IMR-90 (cell line): ENCODE measurements around the gene PTPN23. TPM values are rescaled to one million over a fixed set of nuclear protein-coding genes. Genes with fewer than 3 reads are reported as not detected.

Experiments used
- ATAC-seq: fragments of 200-7000 bp; cut with Tn5 transposase; 2 replicates; pipeline ENCODE4 v1.9.1; 2020; ENCODE audit warnings: low read depth, mild to moderate bottlenecking, moderate library complexity
- BruUV-seq: library from RNA; stranded (reverse); fragments of 400-500 nt; replicated peaks from 2 replicates; lab custom pipeline; 2021; lab: Mats Ljungman, UMichigan
- CTCF ChIA-PET: fragments of 300-600 bp; formaldehyde crosslinking; extraction: SDS; loops from one replicate; lab custom pipeline; 2021; ENCODE audit warnings: antibody characterized with exemption; lab: Yijun Ruan, JAX
- POLR2A ChIA-PET: fragments of 300-600 bp; sonication (Branson Sonifier 250); formaldehyde crosslinking; loops from one replicate; lab custom pipeline; 2022; ENCODE audit warnings: antibody characterized with exemption; ENCODE audit not compliant: unreplicated experiment; lab: Charles Lee
- DNase-seq: peaks from one replicate; pipeline ENCODE4 v3.0.0; 2013
- H2AFZ ChIP-seq: replicated peaks from 2 replicates; pipeline ENCODE3; 2013; ENCODE audit warnings: low read length, mild to moderate bottlenecking; ENCODE audit not compliant: poor library complexity
- H2AK5ac ChIP-seq: 2 replicates; pipeline ENCODE4 v1.6.1; 2013; ENCODE audit warnings: low read depth, low read length, inconsistent platforms
- H2AK9ac ChIP-seq: replicated peaks from 2 replicates; pipeline ENCODE3; 2013; ENCODE audit warnings: mild to moderate bottlenecking, low read depth, low read length, moderate library complexity; ENCODE audit not compliant: poor library complexity
- H2BK120ac ChIP-seq: 2 replicates; pipeline ENCODE4 v1.6.1; 2013; ENCODE audit warnings: low read depth, low read length, inconsistent platforms
- H2BK15ac ChIP-seq: 3 replicates; pipeline ENCODE4 v1.6.1; 2013; ENCODE audit warnings: low read depth, low read length, inconsistent platforms
- H2BK20ac ChIP-seq: 2 replicates; pipeline ENCODE4 v1.6.1; 2013; ENCODE audit warnings: low read depth, mild to moderate bottlenecking, inconsistent platforms, low read length, moderate library complexity
- H2BK5ac ChIP-seq: 2 replicates; pipeline ENCODE4 v1.6.1; 2013; ENCODE audit warnings: mild to moderate bottlenecking, low read depth, low read length, inconsistent platforms; ENCODE audit not compliant: poor library complexity, severe bottlenecking
- H3K14ac ChIP-seq: replicated peaks from 2 replicates; pipeline ENCODE4 v1.6.1; 2013; ENCODE audit warnings: low read depth, low read length, inconsistent platforms
- H3K18ac ChIP-seq: 2 replicates; pipeline ENCODE4 v1.6.1; 2013; ENCODE audit warnings: low read depth, low read length, control low read depth
- H3K23ac ChIP-seq: 2 replicates; pipeline ENCODE4 v1.6.1; 2013; ENCODE audit warnings: low read depth, low read length, inconsistent platforms
- H3K27ac ChIP-seq: 2 replicates; pipeline ENCODE4 v1.5.1; 2013; ENCODE audit warnings: mild to moderate bottlenecking, control low read depth, low read length; ENCODE audit not compliant: insufficient read depth
- H3K27me3 ChIP-seq: 2 replicates; pipeline ENCODE4 v1.6.1; 2013; ENCODE audit warnings: low read length; ENCODE audit not compliant: control insufficient read depth, insufficient read depth
- H3K36me3 ChIP-seq: 2 replicates; pipeline ENCODE4 v1.6.1; 2013; ENCODE audit warnings: low read length, mixed read lengths; ENCODE audit not compliant: control insufficient read depth, insufficient read depth
- H3K4ac ChIP-seq: 2 replicates; pipeline ENCODE4 v1.6.1; 2013; ENCODE audit warnings: low read depth, low read length, inconsistent platforms
- H3K4me1 ChIP-seq: 2 replicates; pipeline ENCODE4 v1.6.1; 2013; ENCODE audit warnings: low read length, mixed read lengths; ENCODE audit not compliant: control insufficient read depth, insufficient read depth
- H3K4me2 ChIP-seq: 2 replicates; pipeline ENCODE4 v1.6.1; 2013; ENCODE audit warnings: low read depth, mild to moderate bottlenecking, control low read depth, low read length, moderate library complexity
- H3K4me3 ChIP-seq: 2 replicates; pipeline ENCODE4 v1.5.1; 2013; ENCODE audit warnings: low read depth, mild to moderate bottlenecking, control low read depth, low read length, moderate library complexity; ENCODE audit not compliant: insufficient read depth
- H3K56ac ChIP-seq: 2 replicates; pipeline ENCODE4 v1.6.1; 2013; ENCODE audit warnings: low read length, inconsistent platforms; ENCODE audit not compliant: insufficient read depth; ENCODE audit errors: extremely low read depth
- H3K79me1 ChIP-seq, 2 experiments: 2 replicates each; pipeline ENCODE4 v1.6.1; 2013; ENCODE audit warnings: low read length in 2 of 2, inconsistent platforms in 1 of 2, low read depth in 1 of 2
- H3K9ac ChIP-seq: 2 replicates; pipeline ENCODE4 v1.6.1; 2013; ENCODE audit warnings: low read depth, low read length, control low read depth
- H3K9me1 ChIP-seq: 2 replicates; pipeline ENCODE4 v1.6.1; 2013; ENCODE audit warnings: low read length, inconsistent platforms; ENCODE audit not compliant: insufficient read depth
- H3K9me3 ChIP-seq: 2 replicates; pipeline ENCODE4 v1.6.1; 2013; ENCODE audit warnings: low read length; ENCODE audit not compliant: control insufficient read depth, insufficient read depth
- H4K20me1 ChIP-seq: 2 replicates; pipeline ENCODE4 v1.6.1; 2013; ENCODE audit warnings: low read length, inconsistent platforms; ENCODE audit not compliant: insufficient read depth
- H4K5ac ChIP-seq: 2 replicates; pipeline ENCODE4 v1.6.1; 2013; ENCODE audit warnings: mild to moderate bottlenecking, low read depth, low read length, control low read depth
- H4K8ac ChIP-seq, 2 experiments: 2 replicates each; pipeline ENCODE4 v1.6.1; 2013; ENCODE audit warnings: low read depth in 2 of 2, low read length in 2 of 2, control low read depth in 1 of 2, inconsistent platforms in 1 of 2
- H4K91ac ChIP-seq: 2 replicates; pipeline ENCODE4 v1.6.1; 2013; ENCODE audit warnings: low read depth, low read length, inconsistent platforms; ENCODE audit not compliant: insufficient read depth
- BHLHE40 ChIP-seq: fragments of 150-350 bp; IDR thresholded peaks from 2 replicates; pipeline ENCODE4 v1.6.1; 2016; ENCODE audit warnings: mild to moderate bottlenecking, low read depth, low read length
- CEBPB ChIP-seq: IDR thresholded peaks from 2 replicates; pipeline ENCODE4 v1.6.1; 2012; ENCODE audit warnings: low read depth, low read length, improper control_type of control experiment
- CHD1 ChIP-seq: IDR thresholded peaks from 2 replicates; pipeline ENCODE4 v1.6.1; 2012; ENCODE audit warnings: low read depth, low read length, improper control_type of control experiment
- FOS ChIP-seq: fragments of 150-350 bp; IDR thresholded peaks from 2 replicates; pipeline ENCODE4 v1.6.1; 2016; ENCODE audit warnings: low read depth, low read length
- MAFK ChIP-seq: IDR thresholded peaks from 2 replicates; pipeline ENCODE4 v1.6.1; 2012; ENCODE audit warnings: low read depth, low read length, improper control_type of control experiment
- MAZ ChIP-seq: IDR thresholded peaks from 2 replicates; pipeline ENCODE4 v1.6.1; 2012; ENCODE audit warnings: low read depth, mild to moderate bottlenecking, low read length, improper control_type of control experiment, moderate library complexity, borderline replicate concordance
- MXI1 ChIP-seq: IDR thresholded peaks from 2 replicates; pipeline ENCODE4 v1.6.1; 2012; ENCODE audit warnings: low read depth, mild to moderate bottlenecking, low read length, moderate library complexity, borderline replicate concordance
- NFE2L2 ChIP-seq: fragments of 150-350 bp; IDR thresholded peaks from 2 replicates; pipeline ENCODE4 v1.6.1; 2016; ENCODE audit warnings: low read depth, mild to moderate bottlenecking, low read length
- POLR2A ChIP-seq: IDR thresholded peaks from 2 replicates; pipeline ENCODE4 v1.6.1; 2012; ENCODE audit warnings: mild to moderate bottlenecking, low read depth, low read length
- RAD21 ChIP-seq: IDR thresholded peaks from 2 replicates; pipeline ENCODE4 v1.6.1; 2012; ENCODE audit warnings: low read length, improper control_type of control experiment
- RCOR1 ChIP-seq: IDR thresholded peaks from 2 replicates; pipeline ENCODE4 v1.6.1; 2012; ENCODE audit warnings: mild to moderate bottlenecking, low read length, improper control_type of control experiment; ENCODE audit not compliant: insufficient replicate concordance
- RFX5 ChIP-seq: IDR thresholded peaks from 2 replicates; pipeline ENCODE4 v1.8.0; 2012; ENCODE audit warnings: low read depth, mild to moderate bottlenecking, low read length, moderate library complexity
- SMC3 ChIP-seq: fragments of 150-350 bp; IDR thresholded peaks from 2 replicates; pipeline ENCODE4 v1.6.1; 2016; ENCODE audit warnings: low read depth, mild to moderate bottlenecking, antibody characterized with exemption, low read length, moderate library complexity
- WGBS, 2 experiments: methylation state at CpG; one replicate each; pipeline versions ENCODE4 v1.1.5 to v1.1.7; 2013; ENCODE audit warnings: missing lambda C conversion rate in 2 of 2; ENCODE audit not compliant: insufficient read length in 1 of 2; ENCODE audit errors: extremely low coverage in 2 of 2; 5-methylcytosine and 5-hydroxymethylcytosine counted together
- dilution Hi-C: fragments of 300-500 bp; cut with HindIII; formaldehyde crosslinking; loops from one replicate; pipeline ENCODE4 v1.14.3; 2018; ENCODE audit warnings: low sequenced_read_pairs; ENCODE audit not compliant: unreplicated experiment
- in situ Hi-C: fragments of 300-500 bp; cut with MboI; formaldehyde crosslinking; loops from 3 replicates; pipeline ENCODE4 v1.14.3; 2019; ENCODE audit warnings: low sequenced_read_pairs, inconsistent platforms, mixed read lengths
- intact Hi-C: fragments of 100-400 bp; cut with micrococcal nuclease; formaldehyde crosslinking; loops from 2 replicates; pipeline ENCODE4 v1.10.0; 2022
- polyA plus RNA-seq, 3 experiments: library from polyadenylated mRNA; depleted of rRNA; stranded (reverse); fragments of >200 nt; gene quantifications; 2 replicates each; pipeline ENCODE4 v1.2.3, GENCODE V29; 2012; ENCODE audit warnings: low replicate concordance in 1 of 3
- total RNA-seq: library from RNA; depleted of rRNA; stranded (reverse); fragments of >200 nt; gene quantifications from 2 replicates; pipeline ENCODE4 v1.2.3, GENCODE V29; 2012
- TF ChIP-seq, protein P1 (sequence below): fragments of 150-350 bp; IDR thresholded peaks from 2 replicates; pipeline ENCODE4 v1.6.1; 2017; ENCODE audit warnings: mild to moderate bottlenecking, antibody characterized with exemption, low read length, low read depth
- TF ChIP-seq, protein P2 (sequence below): conservative IDR thresholded peaks from 2 replicates; pipeline ENCODE4 v1.5.1; 2012; ENCODE audit warnings: mild to moderate bottlenecking, low read depth, low read length, improper control_type of control experiment
- TF ChIP-seq, protein P3 (sequence below): fragments of 150-350 bp; IDR thresholded peaks from 2 replicates; pipeline ENCODE4 v1.6.1; 2016; ENCODE audit warnings: low read depth, mild to moderate bottlenecking, low read length, moderate library complexity, borderline replicate concordance

Gene PTPN23
- total and polyA plus RNA-seq, 2 of the 4 experiments (the other 2 are of a cell fraction): 4.5 to 15.1 TPM

DNA sequence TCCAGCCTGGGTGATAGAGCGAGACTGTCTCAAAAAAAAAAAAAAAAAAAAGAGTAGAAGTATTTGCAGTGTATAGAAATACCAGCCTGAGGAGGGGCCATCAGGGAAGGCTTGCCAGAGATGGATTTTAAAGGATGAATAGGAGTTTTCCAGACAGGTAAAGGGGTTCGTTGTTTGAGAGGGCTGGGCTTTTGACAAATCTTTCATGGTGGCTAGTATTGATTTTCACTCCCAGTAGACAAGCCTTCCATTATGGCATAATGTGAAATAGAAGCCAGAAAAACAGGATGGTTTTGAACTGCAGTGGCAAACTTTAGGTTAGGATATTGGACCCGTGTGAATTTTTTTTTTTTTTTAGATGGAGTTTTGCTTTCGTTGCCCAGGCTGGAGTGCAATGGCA lies 3.6 kb downstream of the PTPN23 start:
- no peak overlapping the region for H2BK15ac ChIP-seq
- no peak overlapping the region for H3K14ac ChIP-seq
- H3K18ac ChIP-seq: no peak overlapping the region
- H3K9me3 ChIP-seq: no peaks in the 10 kb centered on the region
- in situ Hi-C loops: no loop called here
- no peak overlapping the region for H2BK20ac ChIP-seq
- H2BK5ac ChIP-seq: no peak overlapping the region
- TF ChIP-seq MAFK: no peak
- TF ChIP-seq BHLHE40: no peak
- no peak for TF ChIP-seq MXI1
- TF ChIP-seq CHD1: no peak
- TF ChIP-seq FOS: no peak
- TF ChIP-seq CEBPB: no peak
- TF ChIP-seq RCOR1: no peak
- no peak for TF ChIP-seq MAZ
- no peak for TF ChIP-seq POLR2A
- TF ChIP-seq, protein P1, sequence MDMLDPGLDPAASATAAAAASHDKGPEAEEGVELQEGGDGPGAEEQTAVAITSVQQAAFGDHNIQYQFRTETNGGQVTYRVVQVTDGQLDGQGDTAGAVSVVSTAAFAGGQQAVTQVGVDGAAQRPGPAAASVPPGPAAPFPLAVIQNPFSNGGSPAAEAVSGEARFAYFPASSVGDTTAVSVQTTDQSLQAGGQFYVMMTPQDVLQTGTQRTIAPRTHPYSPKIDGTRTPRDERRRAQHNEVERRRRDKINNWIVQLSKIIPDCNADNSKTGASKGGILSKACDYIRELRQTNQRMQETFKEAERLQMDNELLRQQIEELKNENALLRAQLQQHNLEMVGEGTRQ: no peak
- TF ChIP-seq RAD21: no peak
- no peak for TF ChIP-seq SMC3
- TF ChIP-seq, protein P2, sequence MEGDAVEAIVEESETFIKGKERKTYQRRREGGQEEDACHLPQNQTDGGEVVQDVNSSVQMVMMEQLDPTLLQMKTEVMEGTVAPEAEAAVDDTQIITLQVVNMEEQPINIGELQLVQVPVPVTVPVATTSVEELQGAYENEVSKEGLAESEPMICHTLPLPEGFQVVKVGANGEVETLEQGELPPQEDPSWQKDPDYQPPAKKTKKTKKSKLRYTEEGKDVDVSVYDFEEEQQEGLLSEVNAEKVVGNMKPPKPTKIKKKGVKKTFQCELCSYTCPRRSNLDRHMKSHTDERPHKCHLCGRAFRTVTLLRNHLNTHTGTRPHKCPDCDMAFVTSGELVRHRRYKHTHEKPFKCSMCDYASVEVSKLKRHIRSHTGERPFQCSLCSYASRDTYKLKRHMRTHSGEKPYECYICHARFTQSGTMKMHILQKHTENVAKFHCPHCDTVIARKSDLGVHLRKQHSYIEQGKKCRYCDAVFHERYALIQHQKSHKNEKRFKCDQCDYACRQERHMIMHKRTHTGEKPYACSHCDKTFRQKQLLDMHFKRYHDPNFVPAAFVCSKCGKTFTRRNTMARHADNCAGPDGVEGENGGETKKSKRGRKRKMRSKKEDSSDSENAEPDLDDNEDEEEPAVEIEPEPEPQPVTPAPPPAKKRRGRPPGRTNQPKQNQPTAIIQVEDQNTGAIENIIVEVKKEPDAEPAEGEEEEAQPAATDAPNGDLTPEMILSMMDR: no peak
- no peak for TF ChIP-seq NFE2L2
- TF ChIP-seq, protein P3, sequence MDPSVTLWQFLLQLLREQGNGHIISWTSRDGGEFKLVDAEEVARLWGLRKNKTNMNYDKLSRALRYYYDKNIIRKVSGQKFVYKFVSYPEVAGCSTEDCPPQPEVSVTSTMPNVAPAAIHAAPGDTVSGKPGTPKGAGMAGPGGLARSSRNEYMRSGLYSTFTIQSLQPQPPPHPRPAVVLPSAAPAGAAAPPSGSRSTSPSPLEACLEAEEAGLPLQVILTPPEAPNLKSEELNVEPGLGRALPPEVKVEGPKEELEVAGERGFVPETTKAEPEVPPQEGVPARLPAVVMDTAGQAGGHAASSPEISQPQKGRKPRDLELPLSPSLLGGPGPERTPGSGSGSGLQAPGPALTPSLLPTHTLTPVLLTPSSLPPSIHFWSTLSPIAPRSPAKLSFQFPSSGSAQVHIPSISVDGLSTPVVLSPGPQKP: no peak
- no peak for TF ChIP-seq RFX5
- H3K36me3 ChIP-seq: peaks cover 6% of the 10 kb centered on the region
- no peaks in the 10 kb centered on the region for H3K27me3 ChIP-seq
- intact Hi-C loops: loop anchor here (5.0 kb wide), 1 partner anchor 403 kb away; no protein-coding TSS in a partner anchor
- no peak overlapping the region for H2AK9ac ChIP-seq
- no peak for DNase-seq
- no peak overlapping the region for H3K9ac ChIP-seq
- no peak overlapping the region for H4K91ac ChIP-seq
- no TSS peak for BruUV-seq
- H3K4ac ChIP-seq: no peak overlapping the region
- H3K4me2 ChIP-seq: no peak overlapping the region
- POLR2A ChIA-PET: no interaction called here
- peaks cover 7% of the 10 kb centered on the region for H3K4me1 ChIP-seq
- H3K79me1 ChIP-seq: peaks cover 38 to 82% of the 10 kb centered on the region in 2 experiments
- CTCF ChIA-PET: interaction anchor here (0.6 kb wide), 1 partner anchor 461 kb away, joined by 3 read pairs; no protein-coding TSS in a partner anchor
- H3K23ac ChIP-seq: no peak overlapping the region
- no peak overlapping the region for H3K27ac ChIP-seq
- H4K8ac ChIP-seq: no peak overlapping the region
- peaks cover 13% of the 10 kb centered on the region for H3K9me1 ChIP-seq
- no peak for ATAC-seq
- no peak overlapping the region for H4K5ac ChIP-seq
- H3K4me3 ChIP-seq: no peak overlapping the region
- H3K56ac ChIP-seq: no peak overlapping the region
- no peak overlapping the region for H2AFZ ChIP-seq
- dilution Hi-C loops: no loop called here
- WGBS, 2 experiments: no CpG with 5 or more reads among the region's 4 CpGs
- H2BK120ac ChIP-seq: no peak overlapping the region
- peaks cover 60% of the 10 kb centered on the region for H4K20me1 ChIP-seq
- H2AK5ac ChIP-seq: no peak overlapping the region
